SU-DHL-6 (cell line): ENCODE data around the gene PRPF18.

Experiments
- H2AFZ ChIP-seq: fragments of 200-600 bp; sonication (generic); 2 replicates; pipeline ENCODE4 v1.6.1; 2014; ENCODE audit warnings: low read depth, mild to moderate bottlenecking, moderate library complexity, mixed read lengths, antibody characterized with exemption, low read length; ENCODE audit not compliant: severe bottlenecking
- H3F3A ChIP-seq: fragments of 200-600 bp; shearing (Covaris generic); 2 replicates; pipeline ENCODE4 v1.6.0; 2016; ENCODE audit warnings: antibody characterized with exemption, mild to moderate bottlenecking; ENCODE audit not compliant: insufficient read depth
- H3K27ac ChIP-seq: fragments of 200-600 bp; sonication (generic); 2 replicates; pipeline ENCODE4 v1.5.1; 2016; ENCODE audit warnings: low read depth, mild to moderate bottlenecking, low read length, moderate library complexity, mixed read lengths
- H3K27me3 ChIP-seq: fragments of 200-600 bp; sonication (generic), shearing (Covaris generic); 2 replicates; pipeline ENCODE4 v1.6.0; 2014; ENCODE audit warnings: mild to moderate bottlenecking, low read length
- H3K36me3 ChIP-seq: fragments of 200-600 bp; sonication (generic); 2 replicates; pipeline ENCODE4 v1.6.1; 2014; ENCODE audit warnings: mild to moderate bottlenecking, low read length, mixed read lengths
- H3K4me2 ChIP-seq: fragments of 300-600, 200-600 bp; shearing (Covaris generic), sonication (generic); 2 replicates; pipeline ENCODE4 v1.6.0; 2014; ENCODE audit warnings: low read length, low read depth, mild to moderate bottlenecking; ENCODE audit not compliant: poor library complexity, severe bottlenecking
- H3K4me3 ChIP-seq: fragments of 200-600 bp; sonication (generic); 2 replicates; pipeline ENCODE4 v1.5.1; 2014; ENCODE audit warnings: antibody characterized with exemption, low read length, mild to moderate bottlenecking, mixed read lengths; ENCODE audit not compliant: insufficient read depth, poor library complexity, severe bottlenecking
- H3K79me2 ChIP-seq: fragments of 200-600 bp; sonication (generic); 2 replicates; pipeline ENCODE4 v1.6.1; 2014; ENCODE audit warnings: mild to moderate bottlenecking, low read length, moderate library complexity; ENCODE audit not compliant: insufficient read depth
- H3K9ac ChIP-seq: fragments of 200-600 bp; sonication (generic); 2 replicates; pipeline ENCODE4 v1.7.0; 2014; ENCODE audit warnings: mild to moderate bottlenecking, low read length
- H3K9me2 ChIP-seq: fragments of 200-600 bp; sonication (generic); replicated peaks from 2 replicates; pipeline ENCODE4 v1.6.1; 2014; ENCODE audit warnings: low read length; ENCODE audit not compliant: insufficient read depth
- H3K9me3 ChIP-seq: fragments of 200-600 bp; sonication (generic); 2 replicates; pipeline ENCODE4 v1.6.1; 2014; ENCODE audit warnings: low read length, mixed read lengths; ENCODE audit not compliant: insufficient read depth
- H4K20me1 ChIP-seq: fragments of 200-600 bp; sonication (generic); 2 replicates; pipeline ENCODE4 v1.6.1; 2014; ENCODE audit warnings: low read depth, mild to moderate bottlenecking, antibody characterized with exemption, low read length, moderate library complexity, mixed read lengths
- CTCF ChIP-seq: fragments of 200-600 bp; sonication (generic); IDR thresholded peaks from one replicate; pipeline ENCODE4 v1.5.1; 2017; ENCODE audit warnings: antibody characterized with exemption, mild to moderate bottlenecking, low read length, moderate library complexity; ENCODE audit not compliant: insufficient read depth, poor library complexity, severe bottlenecking
- EZH2phosphoT487 ChIP-seq: fragments of 200-600 bp; sonication (generic), shearing (Covaris generic); conservative IDR thresholded peaks from 2 replicates; pipeline ENCODE4 v1.6.1; 2018; ENCODE audit warnings: mild to moderate bottlenecking, antibody characterized with exemption, low read length, moderate library complexity, mixed read lengths

PRPF18 gene

GRCh38 chr10:13628661-13629060, 41.9 kb downstream of the PRPF18 start:
- no peak overlapping the region for H3K27ac ChIP-seq
- H3K27me3 ChIP-seq: no peaks in the 10 kb centered on the region
- H3K4me3 ChIP-seq: no peak overlapping the region
- TF ChIP-seq EZH2phosphoT487: no peak
- TF ChIP-seq CTCF: no peak
- H3K9me3 ChIP-seq: no peaks in the 10 kb centered on the region
- no peak overlapping the region for H3K4me2 ChIP-seq
- H3K79me2 ChIP-seq: no peaks in the 10 kb centered on the region
- H2AFZ ChIP-seq: no peak overlapping the region
- no peaks in the 10 kb centered on the region for H3K9me2 ChIP-seq
- no peaks in the 10 kb centered on the region for H4K20me1 ChIP-seq
- no peaks in the 10 kb centered on the region for H3K36me3 ChIP-seq
- H3K9ac ChIP-seq: no peak overlapping the region
- no peaks in the 10 kb centered on the region for H3F3A ChIP-seq

- H3F3A ChIP-seq: no peaks in the 10 kb centered on the region
- H3K27me3 ChIP-seq: no peaks in the 10 kb centered on the region
- no peaks in the 10 kb centered on the region for H3K79me2 ChIP-seq
- H3K4me2 ChIP-seq: no peak overlapping the region
- no peaks in the 10 kb centered on the region for H3K9me2 ChIP-seq
- no peak overlapping the region for H2AFZ ChIP-seq
- no peak overlapping the region for H3K27ac ChIP-seq
- H3K36me3 ChIP-seq: no peaks in the 10 kb centered on the region
- H4K20me1 ChIP-seq: no peaks in the 10 kb centered on the region
- H3K9me3 ChIP-seq: no peaks in the 10 kb centered on the region
- H3K9ac ChIP-seq: no peak overlapping the region
- H3K4me3 ChIP-seq: no peak overlapping the region
- TF ChIP-seq CTCF (no peak), EZH2phosphoT487 (no peak)
Measured at GRCh38 chr10:13629116-13629515, 42.4 kb downstream of the PRPF18 start.

- H2AFZ ChIP-seq: no peak overlapping the region
- H3K4me2 ChIP-seq: no peak overlapping the region
- no peaks in the 10 kb centered on the region for H3F3A ChIP-seq
- H3K36me3 ChIP-seq: no peaks in the 10 kb centered on the region
- no peak overlapping the region for H3K4me3 ChIP-seq
- no peak overlapping the region for H3K9ac ChIP-seq
- no peak overlapping the region for H3K27ac ChIP-seq
- TF ChIP-seq CTCF: no peak
- TF ChIP-seq EZH2phosphoT487: no peak
- H3K9me3 ChIP-seq: no peaks in the 10 kb centered on the region
- no peaks in the 10 kb centered on the region for H3K79me2 ChIP-seq
- no peaks in the 10 kb centered on the region for H4K20me1 ChIP-seq
- no peaks in the 10 kb centered on the region for H3K27me3 ChIP-seq
- H3K9me2 ChIP-seq: no peaks in the 10 kb centered on the region
Measured at GRCh38 chr10:13630231-13630630, 43.5 kb downstream of the PRPF18 start.

- H3K9ac ChIP-seq: no peak overlapping the region
- no peak overlapping the region for H3K4me3 ChIP-seq
- no peaks in the 10 kb centered on the region for H3K9me2 ChIP-seq
- no peaks in the 10 kb centered on the region for H3K36me3 ChIP-seq
- H3K27ac ChIP-seq: no peak overlapping the region
- H3K9me3 ChIP-seq: no peaks in the 10 kb centered on the region
- H3K79me2 ChIP-seq: no peaks in the 10 kb centered on the region
- H3K4me2 ChIP-seq: no peak overlapping the region
- no peaks in the 10 kb centered on the region for H3F3A ChIP-seq
- H3K27me3 ChIP-seq: no peaks in the 10 kb centered on the region
- no peak overlapping the region for H2AFZ ChIP-seq
- H4K20me1 ChIP-seq: no peaks in the 10 kb centered on the region
- TF ChIP-seq EZH2phosphoT487 (no peak), CTCF (no peak)
Measured at GRCh38 chr10:13631594-13631993, 44.8 kb downstream of the PRPF18 start.
